ENCODE measurements around the gene SORL1.

The SORL1 gene

GRCh38 chr11:121608545-121609098 lies 156.5 kb downstream of the SORL1 start:
- no peak for DNase-seq (ENCODE audit: low read depth, low spot score)
- no peaks in the 10 kb centered on the region for H3K9me3 ChIP-seq (ENCODE audit: low read depth, low read length)
- TF ChIP-seq EZH2 (IDR thresholded peaks at IDR 0.05) (no peak), FOXP2 (optimal IDR thresholded peaks at IDR 0.05; ENCODE audit: control extremely low read depth, extremely low read length, insufficient read depth) (no peak), POLR2AphosphoS5 (IDR thresholded peaks at IDR 0.05; ENCODE audit: borderline replicate concordance, low read depth, low read length) (no peak)
- no peaks in the 10 kb centered on the region for H3K36me3 ChIP-seq (ENCODE audit: insufficient read depth, low read length)
- no peak overlapping the region for H3K4me3 ChIP-seq
- H3K9ac ChIP-seq (ENCODE audit: insufficient read length), result no peak overlapping the region
- H3K27ac ChIP-seq, result no peak overlapping the region

- H3K36me3 ChIP-seq (ENCODE audit: insufficient read depth, low read length), result no peaks in the 10 kb centered on the region
- no peaks in the 10 kb centered on the region for H3K9me3 ChIP-seq (ENCODE audit: low read depth, low read length)
- no peak overlapping the region for H3K4me3 ChIP-seq
- H3K27ac ChIP-seq, result no peak overlapping the region
- DNase-seq (ENCODE audit: low read depth, low spot score), result no peak
- no peak overlapping the region for H3K9ac ChIP-seq (ENCODE audit: insufficient read length)
- no peak for TF ChIP-seq EZH2 (IDR thresholded peaks at IDR 0.05)
- no peak for TF ChIP-seq FOXP2 (optimal IDR thresholded peaks at IDR 0.05; ENCODE audit: control extremely low read depth, extremely low read length, insufficient read depth)
- TF ChIP-seq POLR2AphosphoS5 (IDR thresholded peaks at IDR 0.05; ENCODE audit: borderline replicate concordance, low read depth, low read length), result no peak
These were observed 158.6 kb downstream of the SORL1 start for GRCh38 chr11:121610706-121611105.

- H3K36me3 ChIP-seq (ENCODE audit: insufficient read depth, low read length), result no peaks in the 10 kb centered on the region
- TF ChIP-seq FOXP2 (optimal IDR thresholded peaks at IDR 0.05; ENCODE audit: control extremely low read depth, extremely low read length, insufficient read depth), result no peak
- TF ChIP-seq POLR2AphosphoS5 (IDR thresholded peaks at IDR 0.05; ENCODE audit: borderline replicate concordance, low read depth, low read length), result no peak
- TF ChIP-seq EZH2 (IDR thresholded peaks at IDR 0.05), result no peak
- no peak for DNase-seq (ENCODE audit: low read depth, low spot score)
These were observed 159.1 kb downstream of the SORL1 start for GRCh38 chr11:121611242-121611641.

DNA sequence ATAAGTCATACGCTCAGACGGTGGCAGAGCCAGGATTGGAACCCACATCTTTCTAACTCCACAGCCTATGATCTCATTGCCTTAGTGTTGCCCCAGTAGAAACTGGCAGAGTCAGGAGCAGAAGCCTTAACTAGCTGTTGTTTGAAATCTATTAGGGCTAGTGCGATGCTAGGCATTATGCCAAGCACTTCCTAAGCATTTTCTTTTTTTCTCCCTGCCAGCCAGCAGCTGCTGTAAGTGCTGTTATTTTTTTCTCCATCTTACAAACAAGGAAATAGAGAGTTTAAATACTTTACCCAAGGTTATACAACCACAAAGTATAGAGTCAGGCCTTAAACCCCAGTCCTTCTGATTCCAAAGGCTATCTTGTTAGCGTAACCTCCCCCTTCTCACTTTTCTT lies 161.6 kb downstream of the SORL1 start:
- TF ChIP-seq POLR2AphosphoS5 (IDR thresholded peaks at IDR 0.05; ENCODE audit: borderline replicate concordance, low read depth, low read length) (no peak), EZH2 (IDR thresholded peaks at IDR 0.05) (no peak)
- DNase-seq (ENCODE audit: low read depth, low spot score), result no peak
- Histone ChIP-seq H3K36me3 (ENCODE audit: insufficient read depth, low read length) (no peaks in the 10 kb centered on the region), H3K27ac (no peak overlapping the region), H3K4me3 (no peak overlapping the region), H3K9me3 (ENCODE audit: low read depth, low read length) (no peaks in the 10 kb centered on the region), H3K9ac (ENCODE audit: insufficient read length) (no peak overlapping the region)

More at GRCh38 chr11:121611242-121611641, 159.1 kb downstream of the SORL1 start:
- Histone ChIP-seq H3K27ac (no peak overlapping the region), H3K4me3 (no peak overlapping the region), H3K9me3 (ENCODE audit: low read depth, low read length) (no peaks in the 10 kb centered on the region), H3K9ac (ENCODE audit: insufficient read length) (no peak overlapping the region)

DNA sequence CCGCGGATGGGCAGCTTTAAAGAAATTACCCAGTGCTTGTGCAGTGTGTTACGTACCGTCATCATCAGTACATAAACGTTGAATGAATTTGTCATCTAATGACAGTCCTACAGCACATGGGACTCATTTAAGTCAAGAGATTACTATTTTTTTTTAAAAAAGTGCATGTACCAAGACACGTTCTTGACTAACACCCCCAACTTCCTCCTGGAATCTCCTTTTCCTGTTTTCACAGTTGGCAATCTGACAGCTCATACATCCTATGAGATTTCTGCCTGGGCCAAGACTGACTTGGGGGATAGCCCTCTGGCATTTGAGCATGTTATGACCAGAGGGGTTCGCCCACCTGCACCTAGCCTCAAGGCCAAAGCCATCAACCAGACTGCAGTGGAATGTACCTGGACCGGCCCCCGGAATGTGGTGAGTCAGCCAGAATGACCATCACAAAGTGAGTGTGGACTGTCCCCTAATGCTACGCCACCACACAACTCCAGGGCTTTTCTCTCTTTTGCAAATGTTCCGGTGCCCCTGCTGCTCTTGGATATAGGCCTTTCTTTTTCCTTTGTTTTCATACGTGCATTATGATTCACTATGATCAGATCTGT lies 162.6 kb downstream of the SORL1 start:
- Histone ChIP-seq H3K9me3 (ENCODE audit: low read depth, low read length) (no peaks in the 10 kb centered on the region), H3K36me3 (ENCODE audit: insufficient read depth, low read length) (no peaks in the 10 kb centered on the region), H3K4me3 (no peak overlapping the region), H3K9ac (ENCODE audit: insufficient read length) (no peak overlapping the region), H3K27ac (no peak overlapping the region)
- no peak for DNase-seq (ENCODE audit: low read depth, low spot score)
- TF ChIP-seq EZH2 (IDR thresholded peaks at IDR 0.05), result no peak

DNA sequence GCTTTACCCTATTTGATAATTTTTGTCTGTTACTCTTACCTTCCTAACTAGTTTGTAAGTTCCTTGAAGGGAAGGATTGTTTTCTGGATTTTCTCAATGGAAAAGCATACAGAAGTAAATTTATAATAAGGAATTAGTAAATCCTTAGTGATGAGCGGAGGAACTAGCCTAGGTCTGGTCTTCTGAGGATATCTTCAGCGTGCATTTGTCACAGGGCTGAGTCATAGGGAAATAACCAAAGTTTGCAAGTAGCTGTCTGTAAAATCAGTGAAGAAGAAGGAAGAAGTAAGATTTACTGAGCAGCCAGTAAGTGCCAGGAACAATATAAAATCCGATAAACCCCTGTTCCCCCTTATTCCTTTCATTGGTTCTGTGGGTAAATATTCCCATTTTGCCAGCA lies 163.4 kb downstream of the SORL1 start:
- H3K27ac ChIP-seq, result no peak overlapping the region
- no peaks in the 10 kb centered on the region for H3K36me3 ChIP-seq (ENCODE audit: insufficient read depth, low read length)
- H3K9me3 ChIP-seq (ENCODE audit: low read depth, low read length), result no peaks in the 10 kb centered on the region
- TF ChIP-seq EZH2 (IDR thresholded peaks at IDR 0.05), result no peak
- TF ChIP-seq POLR2AphosphoS5 (IDR thresholded peaks at IDR 0.05; ENCODE audit: borderline replicate concordance, low read depth, low read length), result no peak
- no peak for TF ChIP-seq FOXP2 (optimal IDR thresholded peaks at IDR 0.05; ENCODE audit: control extremely low read depth, extremely low read length, insufficient read depth)
- H3K9ac ChIP-seq (ENCODE audit: insufficient read length), result no peak overlapping the region
- no peak for DNase-seq (ENCODE audit: low read depth, low spot score)
- no peak overlapping the region for H3K4me3 ChIP-seq

DNA sequence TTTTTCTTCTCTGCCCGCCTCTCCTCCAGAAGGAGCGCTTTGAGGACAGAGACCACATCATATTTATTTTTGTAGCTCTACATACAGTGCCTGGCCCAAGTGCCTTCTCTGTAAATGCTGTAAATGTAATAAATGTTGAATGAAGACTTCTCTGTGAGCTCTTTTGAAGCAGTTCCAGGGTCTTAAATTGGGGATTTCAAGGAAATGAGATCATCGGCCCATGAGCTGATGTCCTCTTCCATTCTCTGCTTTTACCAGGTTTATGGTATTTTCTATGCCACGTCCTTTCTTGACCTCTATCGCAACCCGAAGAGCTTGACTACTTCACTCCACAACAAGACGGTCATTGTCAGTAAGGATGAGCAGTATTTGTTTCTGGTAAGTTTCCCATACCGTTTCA lies 166.4 kb downstream of the SORL1 start:
- no peaks in the 10 kb centered on the region for H3K36me3 ChIP-seq (ENCODE audit: insufficient read depth, low read length)
- TF ChIP-seq POLR2AphosphoS5 (IDR thresholded peaks at IDR 0.05; ENCODE audit: borderline replicate concordance, low read depth, low read length) (no peak), EZH2 (IDR thresholded peaks at IDR 0.05) (no peak), FOXP2 (optimal IDR thresholded peaks at IDR 0.05; ENCODE audit: control extremely low read depth, extremely low read length, insufficient read depth) (no peak)

GRCh38 chr11:121625777-121626506 lies 173.8 kb downstream of the SORL1 start:
- Histone ChIP-seq H3K9ac (ENCODE audit: insufficient read length) (no peak overlapping the region), H3K4me3 (no peak overlapping the region), H3K9me3 (ENCODE audit: low read depth, low read length) (no peaks in the 10 kb centered on the region), H3K36me3 (ENCODE audit: insufficient read depth, low read length) (no peaks in the 10 kb centered on the region), H3K27ac (no peak overlapping the region)
- no peak for DNase-seq (ENCODE audit: low read depth, low spot score)
- no peak for TF ChIP-seq FOXP2 (optimal IDR thresholded peaks at IDR 0.05; ENCODE audit: control extremely low read depth, extremely low read length, insufficient read depth)
- TF ChIP-seq POLR2AphosphoS5 (IDR thresholded peaks at IDR 0.05; ENCODE audit: borderline replicate concordance, low read depth, low read length), result no peak
- TF ChIP-seq EZH2 (IDR thresholded peaks at IDR 0.05), result no peak

More for the DNA sequence above, 166.4 kb downstream of the SORL1 start:
- Histone ChIP-seq H3K27ac (no peak overlapping the region), H3K4me3 (no peak overlapping the region), H3K9me3 (ENCODE audit: low read depth, low read length) (no peaks in the 10 kb centered on the region), H3K9ac (ENCODE audit: insufficient read length) (no peak overlapping the region)
- no peak for DNase-seq (ENCODE audit: low read depth, low spot score)
